GM18498 (cell line): ENCODE results near the gene TJAP1.

Experiments used
- ATAC-seq: cut with Tn5 transposase; IDR thresholded peaks from one replicate; pipeline ENCODE4 v1.9.1; 2021; ENCODE audit warnings: mild to moderate bottlenecking, moderate library complexity; ENCODE audit not compliant: unreplicated experiment

TJAP1 gene, protein sequence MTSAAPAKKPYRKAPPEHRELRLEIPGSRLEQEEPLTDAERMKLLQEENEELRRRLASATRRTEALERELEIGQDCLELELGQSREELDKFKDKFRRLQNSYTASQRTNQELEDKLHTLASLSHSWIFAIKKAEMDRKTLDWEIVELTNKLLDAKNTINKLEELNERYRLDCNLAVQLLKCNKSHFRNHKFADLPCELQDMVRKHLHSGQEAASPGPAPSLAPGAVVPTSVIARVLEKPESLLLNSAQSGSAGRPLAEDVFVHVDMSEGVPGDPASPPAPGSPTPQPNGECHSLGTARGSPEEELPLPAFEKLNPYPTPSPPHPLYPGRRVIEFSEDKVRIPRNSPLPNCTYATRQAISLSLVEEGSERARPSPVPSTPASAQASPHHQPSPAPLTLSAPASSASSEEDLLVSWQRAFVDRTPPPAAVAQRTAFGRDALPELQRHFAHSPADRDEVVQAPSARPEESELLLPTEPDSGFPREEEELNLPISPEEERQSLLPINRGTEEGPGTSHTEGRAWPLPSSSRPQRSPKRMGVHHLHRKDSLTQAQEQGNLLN

DNA sequence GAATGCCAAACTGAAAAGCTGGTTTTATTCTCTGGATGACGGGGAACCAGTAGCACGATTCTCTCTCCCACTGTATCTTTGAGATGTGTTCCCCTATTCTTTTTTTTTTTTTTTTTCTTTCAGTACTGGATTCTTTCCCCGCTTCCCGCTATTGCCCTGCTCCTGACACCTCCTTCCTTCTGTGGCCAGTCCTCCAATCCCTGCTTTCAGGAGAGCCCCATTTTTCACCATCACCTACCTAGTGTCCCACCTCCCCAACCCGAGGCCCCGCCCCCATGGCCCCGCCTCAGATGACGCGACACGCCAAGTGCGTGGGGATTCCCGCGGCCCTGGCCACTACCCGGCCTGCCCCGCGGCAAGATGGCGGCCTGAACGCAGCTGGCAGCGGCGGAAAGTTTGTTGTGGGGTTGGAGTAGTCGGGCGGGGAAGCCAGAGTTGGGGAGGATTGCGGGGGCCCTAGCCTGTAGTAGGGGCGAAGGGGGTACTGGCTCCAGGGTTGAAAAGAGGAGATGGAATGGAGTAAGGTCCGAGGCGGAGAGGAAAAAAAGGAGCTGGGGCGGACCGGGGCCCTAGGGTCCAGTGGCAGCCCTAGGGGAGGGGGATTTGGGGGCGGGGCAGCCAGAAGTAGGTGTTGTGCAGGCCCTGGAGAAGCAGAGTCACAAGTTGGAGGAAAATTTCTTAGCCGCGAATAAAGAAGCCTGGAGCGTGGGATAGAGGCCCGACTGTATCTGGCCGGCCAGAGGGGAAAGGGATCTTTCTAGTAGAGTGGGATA, at the start of gene TJAP1:
TJAP1 (plus strand) TSS at position 336 of the 773 bp plus-strand sequence. CDS start 21,432 bp downstream, outside the sequence.
- ATAC-seq = peak; percentile 98

DNA sequence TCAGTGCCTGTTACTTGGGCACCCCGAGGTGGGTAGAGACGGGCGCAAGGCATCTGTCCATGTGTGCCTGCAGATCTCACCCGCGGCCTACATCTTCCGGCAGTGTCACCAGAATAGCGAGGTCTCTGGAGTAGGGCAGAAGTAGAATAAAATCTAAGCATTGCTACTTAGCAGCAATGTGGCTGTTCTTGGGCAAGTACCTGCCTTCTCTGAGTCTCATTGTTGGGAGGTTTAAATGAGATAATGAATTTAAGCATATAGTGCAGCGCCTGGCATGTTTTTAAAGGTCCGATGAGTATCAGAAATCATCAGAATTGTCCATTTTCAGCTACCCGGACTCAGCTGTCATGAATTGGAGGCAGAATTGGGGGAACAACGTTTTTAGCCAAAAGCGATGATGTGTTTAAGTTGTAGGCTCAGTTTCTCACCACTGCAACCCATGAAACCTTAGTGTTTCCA, 49.2 kb upstream of the TJAP1 start:
- no peak for ATAC-seq

DNA sequence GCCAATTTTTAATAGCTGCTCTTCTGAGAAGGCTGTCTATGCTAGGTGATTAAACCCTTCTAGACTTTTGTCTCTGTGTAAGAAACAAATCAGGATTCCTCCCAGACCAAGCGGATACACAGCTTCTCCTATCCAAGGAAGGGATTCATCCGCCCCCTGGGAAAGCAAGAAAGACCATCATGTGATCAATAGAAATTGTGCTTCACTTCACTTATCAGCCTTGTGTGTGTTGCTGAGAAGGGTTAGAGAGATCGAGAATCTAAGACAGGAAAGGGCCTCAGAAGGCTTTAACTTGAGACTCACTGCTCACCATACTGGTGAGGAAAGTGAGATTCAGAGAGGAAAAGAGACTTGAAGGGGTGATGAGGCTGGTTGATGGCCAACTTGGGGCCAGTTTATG, 48.5 kb upstream of the TJAP1 start:
- no peak for ATAC-seq

DNA sequence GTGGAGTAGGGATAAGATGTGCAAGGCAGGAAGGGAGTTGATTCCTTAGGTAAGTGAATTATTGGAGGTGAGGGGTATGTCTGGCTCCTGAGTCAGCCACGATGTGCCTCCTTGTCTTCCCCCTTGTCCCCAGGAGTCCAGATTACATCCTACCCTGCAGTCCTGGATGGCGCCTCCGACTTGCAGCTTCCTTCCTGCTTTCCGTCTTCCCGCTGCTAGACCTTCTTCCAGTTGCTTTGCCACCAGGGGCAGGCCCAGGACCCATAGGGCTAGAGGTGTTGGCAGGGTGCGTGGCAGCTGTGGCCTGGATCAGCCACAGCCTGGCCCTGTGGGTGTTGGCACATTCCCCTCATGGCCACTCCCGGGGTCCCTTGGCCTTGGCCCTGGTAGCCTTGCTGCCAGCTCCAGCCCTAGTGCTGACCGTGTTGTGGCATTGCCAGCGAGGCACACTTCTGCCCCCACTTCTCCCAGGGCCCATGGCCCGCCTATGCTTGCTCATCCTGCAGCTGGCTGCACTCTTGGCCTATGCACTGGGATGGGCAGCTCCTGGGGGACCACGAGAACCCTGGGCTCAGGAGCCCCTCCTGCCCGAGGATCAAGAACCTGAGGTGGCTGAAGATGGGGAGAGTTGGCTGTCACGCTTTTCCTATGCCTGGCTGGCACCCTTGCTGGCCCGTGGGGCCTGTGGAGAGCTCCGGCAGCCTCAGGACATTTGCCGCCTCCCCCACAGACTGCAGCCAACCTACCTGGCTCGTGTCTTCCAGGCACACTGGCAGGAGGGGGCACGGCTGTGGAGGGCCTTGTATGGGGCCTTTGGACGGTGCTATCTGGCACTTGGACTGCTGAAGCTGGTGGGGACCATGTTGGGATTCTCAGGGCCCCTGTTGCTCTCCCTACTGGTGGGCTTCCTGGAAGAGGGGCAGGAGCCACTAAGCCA, 45.1 kb upstream of the TJAP1 start:
- ATAC-seq = no peak

DNA sequence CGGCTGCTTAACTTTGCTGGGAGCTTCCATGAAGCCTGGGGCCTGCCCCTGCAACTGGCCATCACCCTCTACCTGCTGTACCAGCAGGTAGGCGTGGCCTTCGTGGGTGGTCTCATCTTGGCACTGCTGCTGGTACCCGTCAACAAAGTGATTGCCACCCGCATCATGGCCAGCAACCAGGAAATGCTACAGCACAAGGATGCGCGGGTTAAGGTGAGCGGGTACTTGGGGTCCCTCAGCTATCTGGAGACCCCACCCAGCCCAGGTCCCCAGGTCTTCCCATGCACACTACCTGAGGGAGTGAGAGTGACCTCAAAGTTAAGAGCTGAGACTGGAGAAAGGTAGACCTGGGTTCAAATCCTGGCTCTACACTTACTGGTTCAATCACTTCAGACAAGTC, 44.2 kb upstream of the TJAP1 start:
- ATAC-seq = no peak

DNA sequence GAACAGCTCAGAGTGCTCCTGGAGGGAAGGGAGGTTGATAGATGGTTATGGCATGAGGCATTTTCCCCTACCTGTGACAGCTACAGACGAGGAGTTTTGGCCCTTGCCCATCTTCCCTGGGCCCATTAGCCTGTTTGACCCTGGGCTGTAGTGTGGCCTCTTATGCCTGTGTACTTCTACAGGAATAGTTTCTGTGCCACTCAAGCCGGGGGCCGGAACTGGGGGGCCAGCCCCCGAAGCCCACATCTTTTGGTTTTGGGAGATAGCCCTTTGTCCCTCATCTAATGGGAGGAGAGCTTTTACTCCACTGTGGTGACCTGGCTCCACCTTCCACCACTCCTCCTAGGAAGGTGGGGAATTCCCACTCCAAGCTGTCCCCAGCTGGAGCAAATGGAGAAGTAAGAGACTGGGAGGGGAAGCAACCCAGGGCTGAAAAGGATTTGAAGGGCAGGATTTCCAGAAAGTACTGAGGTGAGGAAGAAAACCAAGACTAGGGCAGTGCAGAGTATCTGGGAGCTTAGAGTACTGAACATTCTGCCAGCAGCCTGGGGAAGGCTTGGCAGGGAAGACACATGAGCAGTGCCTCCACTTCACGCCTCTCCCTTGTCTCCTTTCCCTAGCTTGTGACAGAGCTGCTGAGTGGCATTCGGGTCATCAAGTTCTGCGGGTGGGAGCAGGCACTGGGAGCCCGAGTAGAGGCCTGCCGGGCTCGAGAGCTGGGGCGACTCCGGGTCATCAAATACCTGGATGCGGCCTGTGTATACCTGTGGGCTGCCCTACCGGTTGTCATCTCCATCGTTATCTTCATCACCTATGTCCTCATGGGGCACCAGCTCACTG, 43.1 kb upstream of the TJAP1 start:
- no peak for ATAC-seq

DNA sequence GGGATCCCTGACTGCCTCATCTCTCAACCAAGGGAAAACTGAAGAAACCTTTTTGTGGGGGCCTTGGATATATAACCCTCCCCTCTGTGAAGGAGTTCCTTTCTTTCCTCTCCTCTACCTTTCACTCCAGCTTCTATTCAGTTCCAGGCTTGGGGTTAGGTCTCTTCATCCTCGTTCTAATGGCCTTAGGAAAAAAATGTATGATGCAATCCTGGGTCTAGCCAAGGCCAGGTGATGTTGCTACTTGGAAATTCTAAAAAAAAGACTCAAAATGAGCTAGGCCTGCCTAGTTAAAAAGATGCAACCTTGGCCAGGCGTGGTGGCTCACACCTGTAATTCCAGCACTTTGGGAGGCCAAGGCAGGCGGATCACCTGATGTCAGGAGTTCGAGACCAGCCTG, 42.4 kb upstream of the TJAP1 start:
- no peak for ATAC-seq

DNA sequence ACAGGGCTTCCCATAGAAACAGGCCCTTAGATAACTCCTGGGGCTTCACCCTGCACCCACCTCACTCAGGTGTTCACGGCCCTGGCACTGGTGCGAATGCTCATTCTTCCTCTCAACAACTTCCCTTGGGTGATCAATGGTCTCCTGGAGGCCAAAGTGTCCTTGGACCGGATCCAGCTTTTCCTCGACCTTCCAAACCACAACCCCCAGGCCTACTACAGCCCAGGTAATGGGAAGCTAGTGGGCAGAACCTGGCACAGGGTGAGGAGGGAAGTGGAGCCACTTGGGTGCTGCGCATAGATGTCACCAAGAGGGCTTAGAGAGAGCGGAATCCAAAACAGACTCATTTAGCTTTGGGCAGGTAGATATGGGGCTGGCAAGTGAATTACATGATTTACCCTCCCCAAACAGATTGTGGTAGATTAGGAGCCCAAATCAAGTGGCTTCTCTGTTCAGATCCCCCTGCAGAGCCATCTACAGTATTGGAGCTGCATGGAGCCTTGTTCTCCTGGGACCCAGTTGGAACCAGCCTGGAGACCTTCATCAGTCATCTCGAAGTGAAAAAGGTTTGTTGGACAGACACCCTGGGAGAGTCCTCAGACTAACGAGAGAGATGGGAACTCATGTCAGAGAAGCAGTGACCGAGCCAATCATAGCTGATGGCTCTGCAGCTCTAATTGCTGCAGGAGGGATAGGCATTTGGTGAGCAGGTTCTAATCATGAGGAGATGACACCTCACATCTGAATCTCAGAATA, 41.5 kb upstream of the TJAP1 start:
- no peak for ATAC-seq

DNA sequence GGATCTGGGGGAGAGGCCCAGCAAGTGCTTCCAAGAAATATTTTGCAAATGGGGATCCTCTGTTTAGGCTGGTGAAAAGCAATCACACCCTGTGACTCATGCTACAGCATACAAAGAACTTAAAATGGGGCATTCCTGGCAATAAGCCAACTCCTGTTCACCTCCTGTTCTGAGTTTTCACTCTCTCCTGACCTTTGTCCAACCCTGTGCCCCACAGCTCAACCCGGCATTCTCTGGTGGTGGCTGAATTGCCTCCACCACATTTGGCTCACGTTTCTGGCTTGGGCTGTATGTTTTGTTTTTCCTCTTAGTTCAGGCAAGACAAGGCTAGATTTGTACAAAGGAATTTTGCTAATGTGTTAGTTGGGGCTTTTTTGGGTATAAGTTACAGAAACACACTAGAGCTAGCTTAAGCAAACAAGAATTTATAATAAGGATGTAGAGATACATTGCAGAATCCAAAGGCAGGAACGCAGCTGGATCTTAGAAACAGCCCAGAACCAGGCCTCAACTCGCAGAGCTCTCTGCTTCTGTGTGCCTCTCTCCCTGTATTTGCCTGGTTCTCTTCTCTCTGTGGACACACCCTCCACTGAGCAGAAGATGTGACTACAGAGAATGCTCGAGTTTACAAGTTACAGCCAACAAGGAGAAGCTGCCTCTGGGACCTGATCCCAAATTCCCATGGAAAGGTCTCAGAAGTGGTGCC, 40.6 kb upstream of the TJAP1 start:
- ATAC-seq = no peak

DNA sequence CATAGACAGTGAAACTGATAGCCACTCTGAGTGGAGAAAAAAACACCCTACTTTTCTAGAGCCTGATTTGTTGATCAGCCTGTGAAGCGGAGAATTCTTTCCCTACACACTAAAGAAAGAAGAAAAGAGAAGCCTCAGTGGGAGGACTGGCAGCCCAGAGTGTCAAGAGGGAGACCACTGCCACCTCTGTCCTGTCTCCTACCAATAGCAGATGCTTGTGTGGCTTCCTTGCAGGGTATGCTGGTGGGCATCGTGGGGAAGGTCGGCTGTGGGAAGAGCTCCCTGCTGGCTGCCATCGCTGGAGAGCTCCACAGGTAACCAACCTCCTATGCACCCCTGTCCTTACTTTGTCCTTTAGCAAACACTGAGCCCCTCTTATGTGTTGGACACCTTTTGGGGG, 39.7 kb upstream of the TJAP1 start:
- no peak for ATAC-seq

DNA sequence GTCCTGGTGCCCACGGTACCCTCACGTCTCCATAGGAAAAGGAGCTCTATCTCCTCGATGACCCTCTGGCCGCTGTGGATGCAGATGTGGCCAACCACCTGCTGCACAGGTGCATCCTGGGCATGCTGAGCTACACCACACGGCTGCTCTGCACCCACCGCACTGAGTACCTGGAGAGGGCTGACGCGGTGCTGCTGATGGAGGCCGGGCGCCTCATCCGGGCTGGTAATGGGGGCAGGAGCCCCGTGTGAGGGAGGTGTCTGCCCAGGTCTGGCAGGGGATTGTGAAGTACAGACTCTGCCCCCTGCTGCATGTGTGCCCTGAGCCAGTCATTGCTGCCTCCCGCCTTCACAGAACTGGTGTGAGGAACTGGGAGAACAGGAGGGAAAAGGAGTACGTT, 34.4 kb upstream of the TJAP1 start:
- ATAC-seq = no peak

DNA sequence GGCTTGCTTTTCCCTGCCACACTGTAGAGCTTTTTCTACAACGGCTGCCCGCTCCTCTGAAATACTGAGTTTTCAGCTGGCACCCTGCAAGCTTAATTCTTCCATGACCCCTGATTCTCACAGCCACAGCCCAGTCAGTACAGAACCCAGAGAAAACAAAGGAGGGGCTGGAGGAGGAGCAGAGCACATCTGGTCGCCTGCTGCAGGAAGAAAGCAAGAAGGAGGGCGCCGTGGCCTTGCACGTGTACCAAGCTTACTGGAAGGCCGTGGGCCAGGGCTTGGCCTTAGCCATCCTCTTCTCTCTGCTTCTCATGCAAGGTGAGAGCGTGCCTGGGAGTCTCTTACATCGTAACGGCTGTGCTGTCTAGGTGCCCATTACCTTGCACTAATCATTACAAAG, 33.3 kb upstream of the TJAP1 start:
- no peak for ATAC-seq

DNA sequence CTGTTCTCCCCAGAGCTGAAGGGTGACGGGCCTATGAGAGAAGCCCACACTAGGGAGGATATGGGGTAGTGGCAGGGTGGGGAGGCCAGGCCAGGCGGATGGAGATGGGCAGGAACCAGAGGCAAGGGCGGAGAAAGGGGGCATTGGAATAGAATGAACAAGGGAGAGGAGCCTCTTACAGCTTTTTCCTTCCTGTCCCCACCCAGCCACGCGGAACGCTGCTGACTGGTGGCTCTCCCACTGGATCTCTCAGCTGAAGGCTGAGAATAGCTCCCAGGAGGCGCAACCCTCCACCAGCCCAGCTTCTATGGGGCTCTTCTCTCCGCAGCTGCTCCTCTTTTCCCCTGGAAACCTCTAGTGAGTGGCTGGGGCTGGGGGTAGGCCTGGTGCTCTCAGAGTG, 32.8 kb upstream of the TJAP1 start:
- no peak for ATAC-seq

DNA sequence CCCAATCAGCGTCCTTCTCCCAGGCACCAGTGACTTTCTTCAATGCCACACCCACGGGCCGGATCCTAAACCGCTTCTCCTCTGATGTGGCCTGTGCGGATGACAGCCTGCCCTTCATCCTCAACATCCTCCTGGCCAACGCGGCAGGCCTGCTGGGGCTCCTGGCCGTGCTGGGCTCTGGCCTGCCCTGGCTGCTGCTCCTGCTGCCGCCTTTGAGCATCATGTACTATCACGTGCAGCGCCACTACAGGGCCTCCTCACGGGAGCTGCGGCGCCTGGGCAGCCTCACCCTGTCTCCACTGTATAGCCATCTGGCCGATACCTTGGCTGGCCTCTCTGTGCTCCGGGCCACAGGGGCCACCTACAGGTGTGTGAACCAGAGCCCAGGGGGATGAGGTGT, 31.8 kb upstream of the TJAP1 start:
- ATAC-seq = no peak

DNA sequence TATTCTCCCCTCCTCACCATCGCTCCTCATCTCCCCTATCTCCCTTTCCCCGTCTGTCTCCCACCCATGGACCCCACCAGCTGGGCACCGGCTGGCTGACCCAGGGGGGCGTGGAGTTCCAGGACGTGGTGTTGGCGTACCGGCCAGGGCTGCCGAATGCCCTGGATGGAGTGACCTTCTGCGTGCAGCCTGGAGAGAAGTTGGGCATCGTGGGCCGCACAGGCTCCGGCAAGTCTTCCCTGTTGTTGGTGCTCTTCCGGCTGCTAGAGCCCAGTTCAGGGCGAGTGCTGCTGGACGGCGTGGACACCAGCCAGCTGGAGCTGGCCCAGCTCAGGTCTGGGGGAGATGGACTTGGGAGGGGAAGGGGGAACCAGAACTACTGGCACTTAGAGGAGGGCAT, 29.8 kb upstream of the TJAP1 start:
- ATAC-seq = no peak

DNA sequence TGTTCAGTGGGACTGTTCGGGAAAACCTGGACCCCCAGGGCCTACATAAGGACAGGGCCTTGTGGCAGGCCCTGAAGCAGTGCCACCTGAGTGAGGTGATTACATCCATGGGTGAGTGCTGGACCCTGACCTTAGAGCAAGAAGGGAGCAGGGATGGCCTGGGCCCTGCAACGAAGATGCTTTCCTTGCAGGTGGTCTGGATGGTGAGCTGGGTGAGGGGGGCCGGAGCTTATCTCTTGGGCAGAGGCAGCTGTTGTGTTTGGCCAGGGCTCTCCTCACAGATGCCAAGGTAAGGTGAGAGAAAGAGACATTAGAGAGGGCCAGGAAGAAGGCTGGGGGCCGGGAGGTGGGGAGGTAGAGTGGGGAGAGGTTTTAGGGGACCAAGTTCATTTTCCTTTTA, 28.5 kb upstream of the TJAP1 start:
- ATAC-seq = no peak

DNA sequence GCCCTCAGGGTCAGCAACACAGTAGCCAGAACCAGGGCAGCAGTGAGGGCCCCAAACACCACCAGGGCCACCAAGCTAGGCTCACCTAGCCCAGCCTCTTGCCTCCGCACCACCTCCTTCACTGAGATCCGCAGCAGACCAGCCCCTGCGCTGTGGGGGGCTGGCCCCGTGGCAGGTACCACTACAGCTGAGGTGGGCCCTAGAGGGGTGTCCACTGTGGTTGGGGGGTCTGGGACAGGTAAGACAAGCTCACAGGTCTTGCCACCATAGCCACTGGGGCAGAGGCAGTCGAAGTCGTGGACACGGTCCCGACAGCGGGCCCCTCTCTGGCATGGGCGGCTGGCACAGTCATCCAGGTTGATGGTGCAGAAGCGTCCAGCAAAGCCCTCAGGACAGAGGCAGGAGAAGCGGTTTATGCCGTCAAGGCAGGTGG, 26.7 kb upstream of the TJAP1 start:
- ATAC-seq = no peak

DNA sequence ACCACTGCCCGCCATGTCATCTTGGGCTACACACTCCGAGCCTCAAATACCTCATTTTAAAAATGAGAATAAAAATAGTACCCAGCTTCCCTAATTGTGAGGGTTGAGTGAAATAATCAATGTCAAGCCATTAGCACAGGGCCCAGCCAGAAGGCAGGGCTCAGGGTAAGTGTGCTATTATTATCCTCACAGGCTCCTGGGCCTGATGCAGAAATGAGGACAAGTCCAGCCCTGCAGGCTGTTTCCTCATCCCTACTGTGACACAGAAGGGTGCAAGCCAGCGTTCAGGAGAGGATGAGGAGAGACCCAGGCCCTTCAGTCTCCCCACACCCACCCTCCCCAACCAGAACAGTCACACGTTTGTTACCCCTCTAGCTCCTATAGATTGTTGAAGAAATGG, 26.0 kb upstream of the TJAP1 start:
- ATAC-seq = no peak

DNA sequence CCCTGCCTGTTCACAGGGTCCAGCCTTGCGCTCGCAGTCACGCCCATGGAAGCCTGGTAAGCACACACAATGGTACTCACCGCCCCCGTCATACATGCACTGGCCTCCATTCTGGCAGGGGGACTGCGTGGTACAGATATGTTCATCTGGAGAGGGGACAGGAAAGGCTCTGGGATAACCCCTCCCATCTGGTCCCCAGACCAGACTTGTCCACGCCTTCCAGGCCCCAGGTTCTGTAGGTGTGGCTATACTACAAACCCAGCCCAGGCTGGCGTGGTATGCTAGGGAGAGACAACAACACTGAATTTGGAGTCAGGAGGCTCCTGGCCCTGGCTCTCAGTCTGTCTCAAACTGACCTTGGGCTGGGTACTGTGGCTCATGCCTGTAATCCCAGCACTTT, 25.4 kb upstream of the TJAP1 start:
- ATAC-seq = no peak
